Sigmoid colon (tissue), 4 donors: ENCODE results near the gene IRX5.

Experiments used
- POLR2A ChIP-seq, 2 donors: fragments of 450-650 bp; IDR thresholded peaks; one replicate each; pipeline ENCODE4 v1.6.1; 2016; ENCODE audit warnings: antibody characterized with exemption in 2 of 2, mild to moderate bottlenecking in 2 of 2, moderate library complexity in 2 of 2
- POLR2AphosphoS5 ChIP-seq, 4 donors: sonication (generic); formaldehyde crosslinking; IDR thresholded peaks; one replicate each; pipeline ENCODE4 v1.6.1; 2017; ENCODE audit warnings: antibody characterized with exemption in 4 of 4
- TF ChIP-seq, protein P1 (sequence below), 4 experiments: fragments of 450-650 bp in 3 of 4; fragments of 200-600 bp in 1 of 4; IDR thresholded peaks; one replicate each; pipeline ENCODE4 v1.5.1; 2016 to 2019; ENCODE audit warnings: antibody characterized with exemption in 4 of 4, mild to moderate bottlenecking in 3 of 4, moderate library complexity in 2 of 4

DNA sequence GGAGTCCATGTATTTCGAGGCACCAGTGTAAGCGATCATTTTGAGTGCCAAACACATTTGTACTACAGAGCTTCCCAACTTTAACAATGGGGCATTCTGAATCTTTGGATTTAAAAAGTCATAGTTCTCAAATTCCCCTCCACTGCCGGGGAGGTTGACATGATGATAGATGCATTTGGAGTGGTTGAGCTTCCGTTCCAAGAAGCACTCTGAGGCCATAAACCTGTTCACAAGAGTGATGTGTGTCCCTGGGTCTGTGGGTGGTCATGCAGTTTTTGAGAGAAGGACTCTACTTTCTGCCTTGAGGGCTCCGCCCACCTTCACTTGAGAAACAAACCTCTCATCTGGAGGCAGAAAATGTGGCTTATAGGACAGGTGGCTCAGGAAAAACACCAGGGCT lies 43.7 kb downstream of the IRX5 start:
- TF ChIP-seq, protein P1, sequence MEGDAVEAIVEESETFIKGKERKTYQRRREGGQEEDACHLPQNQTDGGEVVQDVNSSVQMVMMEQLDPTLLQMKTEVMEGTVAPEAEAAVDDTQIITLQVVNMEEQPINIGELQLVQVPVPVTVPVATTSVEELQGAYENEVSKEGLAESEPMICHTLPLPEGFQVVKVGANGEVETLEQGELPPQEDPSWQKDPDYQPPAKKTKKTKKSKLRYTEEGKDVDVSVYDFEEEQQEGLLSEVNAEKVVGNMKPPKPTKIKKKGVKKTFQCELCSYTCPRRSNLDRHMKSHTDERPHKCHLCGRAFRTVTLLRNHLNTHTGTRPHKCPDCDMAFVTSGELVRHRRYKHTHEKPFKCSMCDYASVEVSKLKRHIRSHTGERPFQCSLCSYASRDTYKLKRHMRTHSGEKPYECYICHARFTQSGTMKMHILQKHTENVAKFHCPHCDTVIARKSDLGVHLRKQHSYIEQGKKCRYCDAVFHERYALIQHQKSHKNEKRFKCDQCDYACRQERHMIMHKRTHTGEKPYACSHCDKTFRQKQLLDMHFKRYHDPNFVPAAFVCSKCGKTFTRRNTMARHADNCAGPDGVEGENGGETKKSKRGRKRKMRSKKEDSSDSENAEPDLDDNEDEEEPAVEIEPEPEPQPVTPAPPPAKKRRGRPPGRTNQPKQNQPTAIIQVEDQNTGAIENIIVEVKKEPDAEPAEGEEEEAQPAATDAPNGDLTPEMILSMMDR (IDR thresholded peaks at IDR 0.05) = no peak
- TF ChIP-seq POLR2A (IDR thresholded peaks at IDR 0.05) (no peak), POLR2AphosphoS5 (IDR thresholded peaks at IDR 0.05) (no peak)
